ENCODE data around the gene RGS1.

DNA sequence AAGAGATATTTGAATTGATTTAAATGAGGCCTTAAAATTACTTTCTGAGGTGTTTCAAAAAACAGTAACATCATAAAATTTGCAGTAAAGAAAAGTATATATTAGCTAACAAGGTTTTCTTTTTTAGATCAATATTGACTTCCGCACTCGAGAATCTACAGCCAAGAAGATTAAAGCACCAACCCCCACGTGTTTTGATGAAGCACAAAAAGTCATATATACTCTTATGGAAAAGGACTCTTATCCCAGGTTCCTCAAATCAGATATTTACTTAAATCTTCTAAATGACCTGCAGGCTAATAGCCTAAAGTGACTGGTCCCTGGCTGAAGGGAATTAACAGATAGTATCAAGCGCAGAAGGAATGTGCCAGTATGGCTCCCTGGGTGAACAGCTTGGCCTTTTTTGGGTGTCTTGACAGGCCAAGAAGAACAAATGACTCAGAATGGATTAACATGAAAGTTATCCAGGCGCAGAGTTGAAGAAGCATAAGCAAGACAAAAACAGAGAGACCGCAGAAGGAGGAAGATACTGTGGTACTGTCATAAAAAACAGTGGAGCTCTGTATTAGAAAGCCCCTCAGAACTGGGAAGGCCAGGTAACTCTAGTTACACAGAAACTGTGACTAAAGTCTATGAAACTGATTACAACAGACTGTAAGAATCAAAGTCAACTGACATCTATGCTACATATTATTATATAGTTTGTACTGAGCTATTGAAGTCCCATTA lies 3.6 kb downstream of the RGS1 start:
- TF ChIP-seq, protein P1, sequence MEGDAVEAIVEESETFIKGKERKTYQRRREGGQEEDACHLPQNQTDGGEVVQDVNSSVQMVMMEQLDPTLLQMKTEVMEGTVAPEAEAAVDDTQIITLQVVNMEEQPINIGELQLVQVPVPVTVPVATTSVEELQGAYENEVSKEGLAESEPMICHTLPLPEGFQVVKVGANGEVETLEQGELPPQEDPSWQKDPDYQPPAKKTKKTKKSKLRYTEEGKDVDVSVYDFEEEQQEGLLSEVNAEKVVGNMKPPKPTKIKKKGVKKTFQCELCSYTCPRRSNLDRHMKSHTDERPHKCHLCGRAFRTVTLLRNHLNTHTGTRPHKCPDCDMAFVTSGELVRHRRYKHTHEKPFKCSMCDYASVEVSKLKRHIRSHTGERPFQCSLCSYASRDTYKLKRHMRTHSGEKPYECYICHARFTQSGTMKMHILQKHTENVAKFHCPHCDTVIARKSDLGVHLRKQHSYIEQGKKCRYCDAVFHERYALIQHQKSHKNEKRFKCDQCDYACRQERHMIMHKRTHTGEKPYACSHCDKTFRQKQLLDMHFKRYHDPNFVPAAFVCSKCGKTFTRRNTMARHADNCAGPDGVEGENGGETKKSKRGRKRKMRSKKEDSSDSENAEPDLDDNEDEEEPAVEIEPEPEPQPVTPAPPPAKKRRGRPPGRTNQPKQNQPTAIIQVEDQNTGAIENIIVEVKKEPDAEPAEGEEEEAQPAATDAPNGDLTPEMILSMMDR (IDR thresholded peaks at IDR 0.05): no peak
- TF ChIP-seq POLR2A (IDR thresholded peaks at IDR 0.05) (no peak), POLR2AphosphoS5 (IDR thresholded peaks at IDR 0.05) (peak; percentile 8)
